ENCODE data around the gene DFFA. TPM values are rescaled to one million over a fixed set of nuclear protein-coding genes. Genes with fewer than 3 reads are reported as not detected.

The DFFA gene
- polyA plus RNA-seq, 1 experiment, result 33.6 TPM

- CTCF ChIA-PET, result interaction anchor here (1.4 to 9.3 kb wide), 3 partner anchors 16 to 399 kb away, joined by 3 to 89 read pairs (median 34); no protein-coding TSS in a partner anchor
- H3K27ac ChIP-seq (ENCODE audit: low read depth, low read length), result peak overlapping the region; percentile 75
- no peaks in the 10 kb centered on the region for H3K27me3 ChIP-seq (ENCODE audit: control insufficient read depth, insufficient read depth, low read length)
- TF ChIP-seq, protein P1, sequence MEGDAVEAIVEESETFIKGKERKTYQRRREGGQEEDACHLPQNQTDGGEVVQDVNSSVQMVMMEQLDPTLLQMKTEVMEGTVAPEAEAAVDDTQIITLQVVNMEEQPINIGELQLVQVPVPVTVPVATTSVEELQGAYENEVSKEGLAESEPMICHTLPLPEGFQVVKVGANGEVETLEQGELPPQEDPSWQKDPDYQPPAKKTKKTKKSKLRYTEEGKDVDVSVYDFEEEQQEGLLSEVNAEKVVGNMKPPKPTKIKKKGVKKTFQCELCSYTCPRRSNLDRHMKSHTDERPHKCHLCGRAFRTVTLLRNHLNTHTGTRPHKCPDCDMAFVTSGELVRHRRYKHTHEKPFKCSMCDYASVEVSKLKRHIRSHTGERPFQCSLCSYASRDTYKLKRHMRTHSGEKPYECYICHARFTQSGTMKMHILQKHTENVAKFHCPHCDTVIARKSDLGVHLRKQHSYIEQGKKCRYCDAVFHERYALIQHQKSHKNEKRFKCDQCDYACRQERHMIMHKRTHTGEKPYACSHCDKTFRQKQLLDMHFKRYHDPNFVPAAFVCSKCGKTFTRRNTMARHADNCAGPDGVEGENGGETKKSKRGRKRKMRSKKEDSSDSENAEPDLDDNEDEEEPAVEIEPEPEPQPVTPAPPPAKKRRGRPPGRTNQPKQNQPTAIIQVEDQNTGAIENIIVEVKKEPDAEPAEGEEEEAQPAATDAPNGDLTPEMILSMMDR (IDR thresholded peaks at IDR 0.05; ENCODE audit: low read depth, low read length), result no peak
- peak overlapping the region; percentile 38 for H3K4me3 ChIP-seq (ENCODE audit: low read depth, low read length)
- POLR2A ChIA-PET, result interaction anchor here (0.6 to 1.2 kb wide), 3 partner anchors 12 to 22 kb away, joined by 3 to 5 read pairs (median 4); no protein-coding TSS in a partner anchor
- DNase-seq (ENCODE audit: low read depth, low spot score), result peak; percentile 66
- no peaks in the 10 kb centered on the region for H3K9me3 ChIP-seq (ENCODE audit: control insufficient read depth, insufficient read depth, low read length)
These were observed 38.5 kb upstream of the DFFA start for GRCh38 chr1:10510520-10511493.

DNA sequence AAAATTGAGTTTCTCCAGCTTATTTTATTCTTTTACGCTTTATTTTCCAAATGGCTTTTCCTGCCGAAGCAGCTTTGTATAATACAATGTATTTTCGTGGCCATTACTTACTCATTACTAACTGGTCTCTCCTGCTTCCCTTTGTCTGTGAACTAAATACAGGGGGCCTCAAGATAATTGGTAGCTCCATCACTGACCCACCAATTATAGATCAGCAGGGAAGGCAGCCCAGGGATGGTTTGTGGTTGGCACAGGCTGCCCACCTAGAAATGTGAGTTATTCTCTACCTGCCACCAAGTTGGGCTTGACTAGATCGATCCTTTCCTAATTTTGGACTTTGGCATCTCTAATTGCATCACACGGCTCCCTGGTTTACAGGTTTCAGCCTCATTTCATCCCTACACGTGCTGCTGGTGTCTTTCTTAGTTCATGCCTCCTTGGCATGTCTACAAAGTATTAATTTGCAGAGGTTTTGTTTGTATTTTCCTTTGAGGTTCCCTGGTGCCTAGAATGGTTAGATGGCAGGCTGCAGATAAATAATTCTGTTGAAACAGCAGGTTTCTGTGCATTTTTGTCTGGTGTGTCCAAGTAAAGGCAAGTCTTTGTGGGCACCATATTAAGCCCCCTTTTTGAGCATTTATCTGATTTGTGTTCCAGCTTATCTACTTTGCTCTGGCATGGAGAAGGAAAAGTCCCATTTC is 37.6 kb upstream of the DFFA start:
- H3K27ac ChIP-seq (ENCODE audit: low read depth, low read length), result peak overlapping the region; percentile 75
- no peaks in the 10 kb centered on the region for H3K9me3 ChIP-seq (ENCODE audit: control insufficient read depth, insufficient read depth, low read length)
- TF ChIP-seq, protein P1 (IDR thresholded peaks at IDR 0.05; ENCODE audit: low read depth, low read length), result no peak
- CTCF ChIA-PET, result interaction anchor here (1.4 to 9.3 kb wide), 3 partner anchors 16 to 400 kb away, joined by 3 to 89 read pairs (median 34); no protein-coding TSS in a partner anchor
- POLR2A ChIA-PET, result interaction anchor here (0.6 to 1.2 kb wide), 2 partner anchors 13 to 19 kb away, joined by 3 to 4 read pairs; no protein-coding TSS in a partner anchor
- H3K4me3 ChIP-seq (ENCODE audit: low read depth, low read length), result no peak overlapping the region; the same call in 1 of the 2 replicates
- DNase-seq (ENCODE audit: low read depth, low spot score), result no peak
- no peaks in the 10 kb centered on the region for H3K27me3 ChIP-seq (ENCODE audit: control insufficient read depth, insufficient read depth, low read length)

GRCh38 chr1:10508511-10508951 is 36.2 kb upstream of the DFFA start:
- TF ChIP-seq, protein P1 (IDR thresholded peaks at IDR 0.05; ENCODE audit: low read depth, low read length), result no peak
- H3K27ac ChIP-seq (ENCODE audit: low read depth, low read length), result no peak overlapping the region
- ChIA-PET CTCF (interaction anchor here (0.5 to 9.3 kb wide), 11 partner anchors 13 to 466 kb away, joined by 3 to 89 read pairs (median 11); no protein-coding TSS in a partner anchor), POLR2A (no interaction called here)
- no peak overlapping the region for H3K4me3 ChIP-seq (ENCODE audit: low read depth, low read length)
- H3K27me3 ChIP-seq (ENCODE audit: control insufficient read depth, insufficient read depth, low read length), result no peaks in the 10 kb centered on the region
- H3K9me3 ChIP-seq (ENCODE audit: control insufficient read depth, insufficient read depth, low read length), result no peaks in the 10 kb centered on the region
- no peak for DNase-seq (ENCODE audit: low read depth, low spot score)

DNA sequence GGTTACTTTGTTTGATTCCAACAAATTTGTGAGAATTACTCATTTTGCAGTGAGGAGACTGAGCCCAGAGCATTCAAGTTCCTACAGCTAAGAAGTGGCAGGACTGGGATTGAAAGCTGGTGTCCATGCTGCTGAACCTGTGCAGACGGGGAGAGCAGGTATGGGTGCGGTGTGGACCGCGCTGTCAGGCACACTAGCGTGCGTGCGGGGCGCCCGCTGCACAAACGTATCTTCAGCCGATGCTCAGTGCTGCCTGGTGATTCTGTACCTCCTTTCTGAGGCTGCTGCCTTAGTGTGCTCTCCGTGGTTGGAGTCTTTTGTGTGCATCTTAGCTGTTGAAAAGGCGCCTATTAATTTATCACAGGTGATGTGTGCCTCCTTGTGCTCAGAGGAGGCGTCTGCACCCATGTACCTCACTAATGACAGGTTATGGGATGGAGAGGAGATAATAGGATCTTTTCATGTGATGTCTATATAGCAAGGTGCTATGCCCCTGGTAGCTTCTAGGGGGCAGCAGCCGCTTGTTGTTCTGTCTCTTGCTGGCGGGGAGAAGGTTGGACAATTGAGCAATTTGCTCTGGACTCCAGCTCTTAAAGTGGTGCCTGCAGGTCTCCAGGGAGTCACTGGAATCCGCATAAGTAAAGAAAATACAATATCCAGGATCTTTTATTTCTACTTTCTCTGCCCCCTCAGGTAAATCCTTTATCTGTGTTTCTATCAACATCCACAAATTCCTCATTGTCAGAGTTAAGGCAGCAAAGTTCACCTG is 35.0 kb upstream of the DFFA start:
- no peaks in the 10 kb centered on the region for H3K27me3 ChIP-seq (ENCODE audit: control insufficient read depth, insufficient read depth, low read length)
- no peak overlapping the region for H3K4me3 ChIP-seq (ENCODE audit: low read depth, low read length)
- no peaks in the 10 kb centered on the region for H3K9me3 ChIP-seq (ENCODE audit: control insufficient read depth, insufficient read depth, low read length)
- DNase-seq (ENCODE audit: low read depth, low spot score), result no peak
- CTCF ChIA-PET, result interaction anchor here (0.6 to 9.3 kb wide), 37 partner anchors 8 to 552 kb away, joined by 3 to 89 read pairs (median 5); partner anchors contain the start of genes CENPS and SRM
- no peak overlapping the region for H3K27ac ChIP-seq (ENCODE audit: low read depth, low read length)
- TF ChIP-seq, protein P1 (IDR thresholded peaks at IDR 0.05; ENCODE audit: low read depth, low read length), result peak; percentile 92
- POLR2A ChIA-PET, result interaction anchor here (0.9 kb wide), 1 partner anchor 21 kb away, joined by 3 read pairs; no protein-coding TSS in a partner anchor
